GM20000 (cell line): ENCODE measurements around the gene KLHL29.
A peak's percentile ranks its signal among the peaks of the same experiment; 100 is the strongest.

Source experiments
- DNase-seq: peaks from one replicate; pipeline ENCODE4 v3.0.0; 2012; ENCODE audit warnings: low spot score
- CTCF ChIP-seq: IDR thresholded peaks from 2 replicates; pipeline ENCODE4 v1.5.1; 2012; ENCODE audit warnings: mild to moderate bottlenecking, control low read depth; ENCODE audit errors: extremely low read depth, missing control alignments

KLHL29 gene

DNA sequence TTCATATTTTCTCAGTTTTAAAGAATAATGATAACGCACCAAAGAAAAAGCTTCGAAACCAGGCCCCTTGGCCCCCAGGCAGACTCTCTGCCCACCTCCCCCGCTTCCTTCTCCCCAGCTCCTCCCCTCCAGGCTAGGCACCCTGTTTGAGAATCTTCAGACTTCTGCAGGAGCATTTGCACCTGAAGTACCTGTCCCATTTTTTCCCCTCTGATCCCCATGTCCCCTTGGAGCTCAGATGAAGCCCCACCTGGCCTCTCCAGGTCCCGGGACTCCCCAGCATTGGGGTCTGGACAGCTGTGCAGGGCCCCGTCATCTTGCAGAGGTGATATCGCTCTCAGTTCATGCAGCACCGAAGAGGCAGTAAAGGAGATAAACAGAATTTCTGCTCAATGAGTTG lies 35.5 kb upstream of the KLHL29 start:
- no peak for DNase-seq
- no peak for TF ChIP-seq CTCF

- no peak for DNase-seq
- TF ChIP-seq CTCF: no peak
Observed at GRCh38 chr2:23350041-23350791, 34.8 kb upstream of the KLHL29 start.

DNA sequence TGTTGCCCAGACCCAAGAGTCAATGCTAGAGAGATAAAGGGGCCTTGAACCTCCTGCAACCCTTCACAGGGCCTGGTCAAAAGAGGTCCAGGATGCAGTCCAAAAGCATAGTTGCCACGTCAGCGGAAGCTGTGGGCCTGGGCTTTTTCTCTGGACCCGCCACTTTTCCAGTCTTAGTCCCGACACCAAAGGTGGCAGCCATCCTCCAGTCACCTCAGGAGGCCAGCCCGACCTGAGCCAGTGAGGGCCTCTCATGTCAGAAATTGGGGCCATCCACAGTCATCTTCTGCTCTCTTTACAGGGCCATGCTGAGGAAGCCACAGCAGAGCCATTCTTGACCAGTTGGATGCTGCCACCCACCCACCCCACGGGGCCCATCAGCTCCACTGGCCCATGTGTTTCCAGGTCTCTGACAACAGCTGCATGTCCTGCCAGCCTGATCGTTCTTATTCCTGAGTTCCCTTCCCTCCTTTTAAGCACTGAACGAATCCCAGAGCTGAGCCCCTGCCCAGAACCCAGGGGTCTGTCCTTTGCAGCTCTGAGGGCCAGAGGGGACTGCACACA lies 34.1 kb upstream of the KLHL29 start:
- no peak for TF ChIP-seq CTCF
- no peak for DNase-seq

GRCh38 chr2:23351388-23352141 lies 33.4 kb upstream of the KLHL29 start:
- peak; percentile 90 for DNase-seq
- peak; percentile 70 for TF ChIP-seq CTCF

- no peak for TF ChIP-seq CTCF
Observed at GRCh38 chr2:23354554-23354953, 30.4 kb upstream of the KLHL29 start.

GRCh38 chr2:23355001-23355400 lies 30.0 kb upstream of the KLHL29 start:
- TF ChIP-seq CTCF: no peak
- no peak for DNase-seq

More at GRCh38 chr2:23354554-23354953, 30.4 kb upstream of the KLHL29 start:
- DNase-seq: peak; percentile 68

DNA sequence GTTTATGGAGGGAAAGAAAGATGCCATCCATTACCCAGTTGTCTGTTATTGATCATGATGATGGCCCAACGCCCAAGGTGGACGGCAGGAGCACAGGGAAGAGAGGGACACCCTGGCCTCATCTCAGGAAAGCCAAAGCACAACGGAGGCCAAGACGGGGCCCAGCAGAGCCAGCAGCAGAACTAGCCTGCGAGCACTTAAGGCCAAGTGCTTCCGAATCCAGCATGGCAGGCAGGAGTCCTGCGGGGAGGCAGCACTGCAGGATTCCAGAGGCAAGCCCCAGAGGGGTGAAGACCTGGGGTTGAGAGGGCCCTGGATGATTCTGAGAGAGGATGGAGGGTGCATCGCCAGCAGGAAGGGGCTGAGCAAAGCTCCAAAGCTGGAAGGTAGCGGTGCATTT lies 28.3 kb upstream of the KLHL29 start:
- TF ChIP-seq CTCF: no peak
- DNase-seq: no peak
